Bladder microvascular endothelial cell (primary cell): ENCODE measurements around the gene PI4KA. TPM values are rescaled to one million over a fixed set of nuclear protein-coding genes. Genes with fewer than 3 reads are reported as not detected.

ENCODE experiments used
- total RNA-seq: library from RNA; depleted of rRNA; stranded (reverse); fragments of >200 nt; gene quantifications from 2 replicates; pipeline ENCODE4 v1.2.3, GENCODE V29; 2014

Gene PI4KA
- 15.7 and 40.2 TPM in 2 replicates for total RNA-seq

GRCh38 chr22:20858615-20859416 lies at the start of gene PI4KA, which contains the start of gene SNAP29:
PI4KA (minus strand) TSS chr22:20858811; CDS start chr22:20858725, 86 bp downstream.
SNAP29 (plus strand) TSS chr22:20859007; CDS start chr22:20859111, 104 bp downstream.

GRCh38 chr22:20773793-20774212 lies 84.8 kb downstream of the PI4KA start, which contains the start of gene SERPIND1:
SERPIND1 (plus strand) TSS chr22:20774113; CDS start chr22:20779313, 5,200 bp downstream.

Other genes starting within 250 kb of the PI4KA start
- gene SERPIND1, start 84.7 kb downstream of the PI4KA start, total RNA-seq, result under 0.01 TPM in 1 of 2 replicates, not detected in the other
- gene SNAP29, start 196 bp upstream of the PI4KA start, total RNA-seq, result 4.2 and 4.8 TPM in 2 replicates
- gene CRKL, start 58.6 kb upstream of the PI4KA start, total RNA-seq, result 26.2 and 41.6 TPM in 2 replicates
- gene AIFM3, start 108.4 kb upstream of the PI4KA start, total RNA-seq, result not detected in 2 replicates
- 39.2 and 66.8 TPM in 2 replicates for gene LZTR1, start 123.5 kb upstream of the PI4KA start, total RNA-seq
- gene THAP7, start 143.3 kb upstream of the PI4KA start, total RNA-seq, result 12.3 and 13.5 TPM in 2 replicates
- 0.06 TPM in 1 of 2 replicates, not detected in the other for gene P2RX6, start 156.4 kb upstream of the PI4KA start, total RNA-seq
- not detected in 2 replicates for gene SLC7A4, start 173.8 kb upstream of the PI4KA start, total RNA-seq
- gene LRRC74B, start 187.1 kb upstream of the PI4KA start, total RNA-seq, result not detected in 2 replicates